Mononuclear cell (primary cell): ENCODE results near the gene PALLD. TPM values are rescaled to one million over a fixed set of nuclear protein-coding genes. Genes with fewer than 3 reads are reported as not detected.

Experiments used
- H3K27me3 ChIP-seq: 2 replicates; pipeline ENCODE4 v1.6.0; 2011; ENCODE audit warnings: low read length, control low read depth; ENCODE audit not compliant: insufficient read depth
- H3K4me1 ChIP-seq: 2 replicates; pipeline ENCODE4 v1.5.1; 2011; ENCODE audit warnings: mild to moderate bottlenecking, low read length, control low read depth; ENCODE audit not compliant: insufficient read depth
- H3K4me3 ChIP-seq: 2 replicates; pipeline ENCODE4 v1.5.1; 2011; ENCODE audit warnings: mild to moderate bottlenecking, low read length, moderate library complexity
- H3K9me3 ChIP-seq: 2 replicates; pipeline ENCODE4 v1.5.1; 2011; ENCODE audit warnings: low read depth, mild to moderate bottlenecking, control low read depth, low read length
- total RNA-seq: library from RNA; depleted of rRNA; stranded (reverse); fragments of >200 nt; gene quantifications from one replicate; pipeline ENCODE4 v1.2.3, GENCODE V29; 2012

The PALLD gene
- total RNA-seq, 1 donor, result 1.8 TPM

DNA sequence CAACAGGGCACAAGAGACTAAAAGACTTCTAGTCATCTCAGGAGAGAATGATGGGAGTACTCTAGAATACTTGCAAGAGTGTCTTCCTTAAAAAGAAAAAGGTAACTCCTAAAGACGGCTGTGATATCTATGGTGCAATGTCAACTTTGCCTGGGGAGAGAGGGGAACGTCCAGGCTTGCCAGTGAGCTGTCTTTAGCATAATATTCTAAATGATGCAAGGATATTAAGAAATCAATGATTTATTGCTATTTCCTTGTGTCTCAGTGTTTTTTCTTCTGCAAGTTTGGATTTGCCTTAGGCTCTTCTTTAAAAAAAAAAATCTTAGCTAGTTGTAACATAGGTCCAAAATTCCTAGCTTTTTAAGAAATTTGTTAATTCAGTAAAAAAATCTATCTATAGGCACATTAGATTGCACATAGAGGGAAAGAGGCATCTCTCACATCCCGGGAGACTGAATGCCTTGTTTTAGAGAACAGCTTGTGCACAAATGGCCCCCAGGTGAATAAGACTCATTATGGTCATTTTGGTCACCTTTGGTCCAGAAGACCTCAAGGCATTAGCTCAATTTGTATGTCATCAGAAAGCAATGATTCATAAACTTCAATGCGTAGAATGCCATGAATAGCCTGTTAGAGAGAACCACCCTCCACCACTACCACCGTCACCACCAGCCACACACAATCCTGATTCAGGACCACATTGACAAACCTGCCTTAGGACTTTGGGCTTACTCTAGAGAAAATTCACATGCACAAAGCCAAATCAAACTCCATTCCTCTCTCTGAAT lies 104.1 kb downstream of the PALLD start:
- no peaks in the 10 kb centered on the region for H3K27me3 ChIP-seq
- no peaks in the 10 kb centered on the region for H3K9me3 ChIP-seq
- no peak overlapping the region for H3K4me3 ChIP-seq
- H3K4me1 ChIP-seq, result no peaks in the 10 kb centered on the region

DNA sequence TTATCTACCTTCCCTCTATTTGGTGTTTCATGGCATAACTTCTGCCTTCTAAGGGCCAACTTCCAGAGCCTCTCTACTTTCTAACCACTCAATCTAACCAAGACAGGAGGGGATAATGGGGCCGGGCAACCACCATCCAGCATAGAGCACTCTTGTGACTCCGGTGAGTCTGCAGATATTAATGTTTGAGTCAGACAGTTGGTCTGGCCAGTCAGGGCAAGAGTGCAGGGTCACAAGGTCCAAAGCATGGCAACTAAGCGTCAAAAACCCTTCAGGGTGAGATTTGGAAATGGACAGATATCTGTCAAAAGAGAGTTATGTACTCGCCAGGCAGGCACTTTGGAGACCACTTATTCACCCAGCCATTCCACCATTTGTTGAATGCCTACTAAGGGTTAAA lies 105.0 kb downstream of the PALLD start:
- Histone ChIP-seq H3K4me3 (no peak overlapping the region), H3K4me1 (no peaks in the 10 kb centered on the region), H3K27me3 (no peaks in the 10 kb centered on the region), H3K9me3 (no peaks in the 10 kb centered on the region)

DNA sequence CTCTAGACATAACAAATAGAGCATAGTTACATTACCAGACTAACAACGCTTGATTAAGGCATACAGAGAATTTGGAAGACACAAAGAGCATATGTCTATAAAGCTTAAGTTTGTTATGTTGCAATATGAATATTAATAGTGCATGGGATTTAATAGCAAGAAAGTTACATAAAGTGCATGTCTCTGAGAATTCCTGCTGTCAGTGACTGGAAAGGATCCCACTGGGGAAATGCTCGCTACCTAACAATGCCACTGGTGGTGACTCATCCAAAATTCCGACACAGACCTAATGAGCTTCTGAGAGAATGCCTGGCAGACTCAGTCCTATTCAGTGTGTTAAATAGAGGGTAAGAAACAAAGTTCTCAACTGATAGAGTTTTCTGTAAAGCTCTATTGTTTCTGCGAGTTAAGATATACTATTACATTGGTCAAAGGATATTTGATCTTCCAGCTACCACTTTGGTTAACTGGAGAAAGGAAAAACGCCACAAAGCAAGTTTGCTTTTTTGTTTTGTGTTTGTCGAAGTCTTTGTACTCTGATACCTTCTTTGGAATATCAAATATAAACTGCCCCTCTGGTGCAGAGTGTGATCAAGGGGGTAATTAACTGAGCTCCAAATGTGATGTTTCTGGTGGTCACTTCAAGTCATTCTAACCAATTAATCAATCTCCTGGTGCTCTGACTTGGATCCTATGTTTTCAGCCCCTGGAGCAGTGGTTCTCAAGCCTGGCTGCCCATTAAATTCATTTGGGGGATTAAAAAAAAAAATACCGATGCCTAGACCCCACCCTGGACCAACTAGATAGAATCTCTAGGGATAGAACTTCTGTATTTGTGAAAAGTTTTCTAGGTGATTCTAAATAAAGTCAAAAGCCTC lies 107.9 kb downstream of the PALLD start:
- Histone ChIP-seq H3K4me3 (no peak overlapping the region), H3K4me1 (no peaks in the 10 kb centered on the region), H3K9me3 (no peaks in the 10 kb centered on the region), H3K27me3 (no peaks in the 10 kb centered on the region)

DNA sequence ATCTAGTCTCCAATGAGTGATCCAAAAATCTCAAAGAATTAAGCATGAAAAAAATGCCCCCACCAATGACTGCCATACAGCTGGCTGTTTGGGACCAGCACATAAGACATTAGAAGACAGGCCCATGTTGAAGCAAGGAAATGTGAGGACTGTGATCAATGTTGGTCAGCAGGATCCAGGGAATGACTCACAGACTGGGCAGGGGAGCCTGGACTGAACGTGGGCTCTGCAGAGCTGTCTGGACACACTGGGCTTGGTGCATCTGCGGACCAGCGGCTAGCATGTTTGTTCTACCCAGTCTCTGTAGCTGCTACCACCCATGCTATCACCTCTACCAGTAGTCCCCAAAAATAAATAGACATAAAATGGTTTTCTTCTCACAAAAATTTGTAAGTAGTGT lies 108.6 kb downstream of the PALLD start:
- no peaks in the 10 kb centered on the region for H3K4me1 ChIP-seq

DNA sequence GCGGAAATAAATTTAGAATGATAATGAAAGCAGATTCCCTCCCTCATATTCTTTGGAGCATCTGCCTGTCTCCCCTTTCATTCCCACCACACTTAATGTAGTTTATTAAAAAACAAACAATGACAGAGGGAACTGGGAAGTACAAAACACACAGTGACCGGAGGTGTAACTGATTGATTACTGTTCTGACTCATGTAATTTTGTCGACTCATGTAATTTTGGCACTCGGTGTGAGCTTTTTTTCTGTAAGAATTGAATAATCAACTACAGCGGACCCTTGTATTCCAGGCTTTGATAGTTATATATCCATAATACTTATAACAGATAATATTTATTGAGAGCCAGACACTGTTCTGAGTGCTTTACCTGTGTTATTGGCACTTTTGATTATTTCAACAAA lies 110.4 kb downstream of the PALLD start:
- Histone ChIP-seq H3K27me3 (no peaks in the 10 kb centered on the region), H3K4me1 (no peaks in the 10 kb centered on the region), H3K9me3 (no peaks in the 10 kb centered on the region), H3K4me3 (no peak overlapping the region)

More for the DNA sequence above, 108.6 kb downstream of the PALLD start:
- no peaks in the 10 kb centered on the region for H3K27me3 ChIP-seq
- no peaks in the 10 kb centered on the region for H3K9me3 ChIP-seq
- no peak overlapping the region for H3K4me3 ChIP-seq

DNA sequence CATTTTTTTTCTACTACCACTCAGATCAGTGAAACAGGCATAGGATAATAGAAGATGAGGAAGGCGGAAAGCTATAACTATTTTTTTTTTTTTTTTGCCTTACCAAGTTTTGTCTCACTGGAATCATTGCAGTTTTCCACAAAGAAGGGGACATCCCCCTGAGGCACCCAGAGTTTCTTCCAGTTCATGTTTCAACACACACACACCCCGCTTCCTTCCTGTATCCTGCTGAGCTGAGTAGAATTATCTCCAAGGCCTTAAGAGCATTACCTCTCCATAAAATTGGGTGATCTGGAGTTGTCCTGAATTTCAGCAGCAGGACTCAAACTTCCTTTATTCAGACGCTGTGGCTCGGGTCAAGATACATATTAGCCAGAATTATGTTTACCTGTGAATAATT lies 111.9 kb downstream of the PALLD start:
- Histone ChIP-seq H3K9me3 (no peaks in the 10 kb centered on the region), H3K4me3 (no peak overlapping the region), H3K4me1 (no peaks in the 10 kb centered on the region), H3K27me3 (no peaks in the 10 kb centered on the region)

DNA sequence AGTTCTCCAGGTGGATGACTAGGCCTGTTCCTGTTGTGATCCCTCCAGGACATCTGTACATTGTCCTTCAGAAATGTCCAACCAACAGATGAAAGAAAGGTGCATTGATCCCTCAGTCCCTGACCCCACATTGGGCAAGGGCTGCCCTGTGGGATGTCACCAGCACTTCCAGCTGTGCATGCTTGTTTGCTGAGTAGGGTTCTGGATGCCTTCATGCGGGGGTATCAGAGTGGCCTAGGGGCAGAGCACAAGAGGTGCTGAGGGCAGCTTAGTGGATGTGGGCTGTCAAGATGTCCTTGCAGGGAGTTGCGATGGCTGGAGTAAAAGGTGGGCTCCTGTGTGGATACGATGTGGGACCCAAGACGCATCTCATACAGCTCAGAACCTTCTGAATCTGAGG lies 112.5 kb downstream of the PALLD start:
- no peaks in the 10 kb centered on the region for H3K9me3 ChIP-seq
- H3K4me3 ChIP-seq, result no peak overlapping the region
- no peaks in the 10 kb centered on the region for H3K27me3 ChIP-seq
- no peaks in the 10 kb centered on the region for H3K4me1 ChIP-seq

DNA sequence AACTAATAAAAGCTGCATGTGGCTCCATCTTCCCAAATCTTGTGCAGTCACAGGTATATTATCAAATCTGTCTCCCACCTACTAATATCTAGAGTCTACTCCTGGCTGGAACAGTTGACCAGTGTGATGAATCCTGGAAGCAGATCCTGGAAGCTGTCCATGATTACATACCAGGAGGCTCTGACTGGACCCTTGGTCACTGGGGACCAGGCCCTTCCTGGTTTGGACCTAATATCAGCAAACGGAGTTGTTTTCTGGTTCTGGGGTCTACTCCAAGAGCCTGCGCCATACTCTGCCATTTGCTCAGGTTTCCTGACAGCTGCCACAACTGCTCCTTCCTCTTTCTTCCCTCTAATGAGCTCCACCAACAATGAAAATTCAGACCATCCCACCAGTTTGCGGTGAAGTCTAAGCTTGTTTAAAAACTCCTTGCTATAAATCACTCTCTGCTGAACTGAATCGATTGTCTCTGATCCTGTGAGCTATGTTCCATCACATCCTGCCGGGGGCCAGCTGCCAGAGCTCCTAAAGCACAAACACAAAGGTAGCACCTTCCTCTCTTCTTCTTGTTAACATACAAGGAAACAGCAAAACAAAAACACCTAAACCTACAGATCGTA lies 114.2 kb downstream of the PALLD start:
- no peaks in the 10 kb centered on the region for H3K27me3 ChIP-seq
- no peaks in the 10 kb centered on the region for H3K4me1 ChIP-seq
- H3K9me3 ChIP-seq, result no peaks in the 10 kb centered on the region
- H3K4me3 ChIP-seq, result no peak overlapping the region

DNA sequence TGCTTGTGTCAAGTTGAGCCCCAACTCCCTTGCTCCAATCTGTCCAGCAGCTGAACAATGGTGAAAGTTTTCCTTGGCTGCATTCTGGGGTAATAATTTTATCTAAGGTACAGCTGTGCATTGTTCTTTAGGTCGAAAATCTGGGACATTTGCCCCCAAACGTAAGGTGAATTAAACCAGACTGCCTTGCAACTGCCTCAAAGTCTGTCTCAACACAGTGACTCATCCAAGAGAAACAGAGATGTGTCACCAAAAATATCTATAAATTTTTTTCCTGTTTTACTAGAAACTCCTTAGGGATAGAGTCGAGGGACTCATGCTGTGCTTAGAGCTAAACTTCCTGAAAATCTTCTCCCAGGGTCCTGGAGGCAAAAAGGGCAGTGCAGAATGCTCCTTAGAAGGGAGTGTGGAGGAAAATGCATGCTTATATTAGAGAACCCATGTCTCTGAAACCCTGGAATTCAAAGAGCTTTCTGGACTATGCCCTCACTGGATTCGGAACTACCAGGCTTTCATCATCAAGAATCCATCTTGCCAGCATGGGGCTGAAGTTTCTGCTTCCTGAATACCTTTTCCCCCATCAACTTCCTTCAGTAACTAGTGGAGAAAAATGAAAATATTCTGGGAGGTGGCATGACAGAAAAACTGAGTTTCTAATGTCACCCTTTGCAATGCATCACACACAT lies 115.7 kb downstream of the PALLD start:
- no peaks in the 10 kb centered on the region for H3K4me1 ChIP-seq
- H3K27me3 ChIP-seq, result no peaks in the 10 kb centered on the region
- no peak overlapping the region for H3K4me3 ChIP-seq
- no peaks in the 10 kb centered on the region for H3K9me3 ChIP-seq

DNA sequence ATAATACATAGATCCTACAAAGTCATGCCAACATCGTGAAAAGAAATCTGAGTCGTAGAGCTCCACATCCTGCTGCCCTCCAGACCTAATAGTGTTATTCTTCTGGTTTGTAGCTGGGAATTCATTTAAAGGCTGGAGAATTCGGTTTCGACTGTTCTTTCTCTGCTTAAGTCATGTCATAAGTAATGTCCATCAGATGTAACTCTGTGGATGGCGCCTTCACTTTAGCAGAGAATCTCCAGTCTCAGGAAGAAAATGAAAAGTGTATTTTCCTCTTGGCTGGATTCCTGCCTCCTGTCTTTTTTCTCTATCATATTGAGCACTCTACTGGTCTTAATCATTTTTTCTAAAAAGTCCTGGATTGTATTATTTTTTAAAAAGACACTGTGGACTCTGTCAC lies 117.0 kb downstream of the PALLD start:
- Histone ChIP-seq H3K4me1 (no peaks in the 10 kb centered on the region), H3K9me3 (no peaks in the 10 kb centered on the region), H3K27me3 (no peaks in the 10 kb centered on the region), H3K4me3 (no peak overlapping the region)

DNA sequence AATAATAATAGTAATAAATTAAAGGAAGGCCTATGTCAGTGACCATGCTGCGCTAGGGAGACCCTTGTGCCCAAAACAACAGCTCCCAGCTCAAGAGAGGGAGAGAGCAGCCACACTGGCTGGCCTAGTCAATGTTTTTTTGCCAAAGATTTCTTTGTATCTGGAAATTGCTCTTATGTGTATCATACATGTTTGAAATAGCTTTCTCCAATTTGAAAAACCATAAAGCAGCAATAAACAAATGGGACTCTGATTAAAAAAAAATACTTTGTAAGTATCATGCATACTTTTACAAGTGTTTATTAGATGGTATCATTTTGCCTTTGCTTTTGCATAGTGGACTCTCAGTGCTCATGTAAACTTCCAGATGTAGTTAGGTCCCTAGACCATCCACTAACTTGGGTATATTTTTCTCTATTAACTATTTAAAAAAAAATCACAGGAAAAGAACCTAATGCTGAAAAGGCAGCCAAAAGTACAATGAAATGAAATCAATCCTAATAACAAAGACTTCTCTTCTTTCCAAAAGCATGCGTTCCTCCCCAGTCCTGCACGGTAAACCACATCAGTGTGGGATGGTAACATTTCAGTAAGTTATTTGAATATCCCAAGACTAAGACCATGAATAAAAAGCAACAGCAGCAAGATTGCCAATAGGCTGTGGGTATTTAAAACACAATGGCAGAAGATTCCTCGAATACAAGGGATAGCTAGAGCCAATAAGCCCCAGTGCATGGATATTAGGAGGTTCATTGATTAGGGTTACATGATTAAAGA lies 117.6 kb downstream of the PALLD start:
- Histone ChIP-seq H3K9me3 (no peaks in the 10 kb centered on the region), H3K4me3 (no peak overlapping the region), H3K27me3 (no peaks in the 10 kb centered on the region), H3K4me1 (no peaks in the 10 kb centered on the region)

DNA sequence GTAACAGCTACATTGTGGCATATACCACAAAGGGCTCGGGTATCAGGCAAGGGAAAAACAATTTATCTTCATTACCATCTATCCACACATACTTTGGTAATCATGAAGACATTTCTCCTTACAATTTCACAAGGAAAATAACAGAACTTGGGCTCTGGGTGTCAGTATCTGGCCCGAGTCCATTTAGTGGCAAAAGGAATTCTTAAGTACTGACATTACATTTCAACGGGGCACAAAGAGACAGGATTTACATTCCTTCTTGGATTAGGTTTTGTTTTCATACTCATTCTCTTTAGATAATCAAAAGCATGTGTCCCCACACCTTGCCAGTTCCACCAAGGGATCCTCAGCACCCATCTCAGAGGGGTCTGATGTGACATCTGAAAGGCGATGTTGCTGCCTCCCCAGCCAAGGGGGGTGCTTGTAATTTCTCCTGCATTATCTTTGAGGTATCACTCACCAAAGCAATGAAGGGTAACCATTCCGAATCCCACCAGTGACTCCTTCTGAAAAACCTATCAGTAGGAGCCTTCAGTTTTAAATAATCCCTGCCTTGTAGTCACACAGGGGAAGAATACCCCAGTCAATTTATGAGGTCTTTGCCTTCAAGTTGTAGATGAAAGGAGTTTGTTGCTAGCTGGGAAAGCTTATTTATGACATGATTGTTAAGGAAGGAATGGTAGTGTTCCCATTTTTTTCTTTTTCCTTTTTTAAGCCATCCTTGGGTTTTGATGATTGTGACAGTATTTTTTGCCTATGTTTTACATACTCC lies 118.6 kb downstream of the PALLD start:
- Histone ChIP-seq H3K4me3 (no peak overlapping the region), H3K27me3 (no peaks in the 10 kb centered on the region), H3K9me3 (no peaks in the 10 kb centered on the region), H3K4me1 (no peaks in the 10 kb centered on the region)

DNA sequence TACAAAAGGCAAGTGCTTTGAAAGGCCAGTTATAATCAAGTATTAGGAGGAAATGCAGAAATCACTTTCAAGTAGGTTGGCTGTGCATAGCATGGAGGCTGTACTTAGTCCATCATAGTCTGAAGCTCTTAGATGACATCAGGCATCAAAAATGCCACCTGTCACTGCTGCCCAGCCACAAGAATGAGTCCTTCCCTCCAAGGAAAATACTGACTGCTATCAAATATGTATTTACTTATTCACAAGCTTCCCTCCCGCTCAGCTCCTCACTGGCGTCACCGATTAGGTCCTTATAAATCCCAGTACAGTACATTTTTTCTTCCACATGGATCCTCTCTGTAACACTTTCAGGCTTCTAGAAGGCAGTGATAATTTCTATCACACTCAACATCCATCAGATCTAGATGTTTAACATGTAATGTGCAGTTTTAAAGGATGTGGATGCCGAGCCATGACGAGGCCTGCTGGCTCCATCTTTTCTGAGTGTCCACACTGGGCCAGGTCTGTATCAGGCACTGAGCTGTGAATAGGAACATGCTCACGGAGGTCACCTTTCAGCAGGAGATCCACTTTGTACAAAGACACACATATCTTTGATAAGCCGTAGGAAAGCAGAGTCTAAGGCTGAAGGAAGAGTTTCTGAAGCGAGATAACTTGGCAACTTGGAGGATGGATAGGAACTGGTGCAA lies 121.9 kb downstream of the PALLD start:
- Histone ChIP-seq H3K4me3 (no peak overlapping the region), H3K9me3 (no peaks in the 10 kb centered on the region), H3K27me3 (peaks cover 3% of the 10 kb centered on the region), H3K4me1 (no peaks in the 10 kb centered on the region)
